ENCODE data around the gene CD63.
"Not testable (repeated sequence)": the region's sequence is repeated elsewhere in the genome, so short reads cannot be mapped to it uniquely, and the experiment has no call there.

CD63 gene

DNA sequence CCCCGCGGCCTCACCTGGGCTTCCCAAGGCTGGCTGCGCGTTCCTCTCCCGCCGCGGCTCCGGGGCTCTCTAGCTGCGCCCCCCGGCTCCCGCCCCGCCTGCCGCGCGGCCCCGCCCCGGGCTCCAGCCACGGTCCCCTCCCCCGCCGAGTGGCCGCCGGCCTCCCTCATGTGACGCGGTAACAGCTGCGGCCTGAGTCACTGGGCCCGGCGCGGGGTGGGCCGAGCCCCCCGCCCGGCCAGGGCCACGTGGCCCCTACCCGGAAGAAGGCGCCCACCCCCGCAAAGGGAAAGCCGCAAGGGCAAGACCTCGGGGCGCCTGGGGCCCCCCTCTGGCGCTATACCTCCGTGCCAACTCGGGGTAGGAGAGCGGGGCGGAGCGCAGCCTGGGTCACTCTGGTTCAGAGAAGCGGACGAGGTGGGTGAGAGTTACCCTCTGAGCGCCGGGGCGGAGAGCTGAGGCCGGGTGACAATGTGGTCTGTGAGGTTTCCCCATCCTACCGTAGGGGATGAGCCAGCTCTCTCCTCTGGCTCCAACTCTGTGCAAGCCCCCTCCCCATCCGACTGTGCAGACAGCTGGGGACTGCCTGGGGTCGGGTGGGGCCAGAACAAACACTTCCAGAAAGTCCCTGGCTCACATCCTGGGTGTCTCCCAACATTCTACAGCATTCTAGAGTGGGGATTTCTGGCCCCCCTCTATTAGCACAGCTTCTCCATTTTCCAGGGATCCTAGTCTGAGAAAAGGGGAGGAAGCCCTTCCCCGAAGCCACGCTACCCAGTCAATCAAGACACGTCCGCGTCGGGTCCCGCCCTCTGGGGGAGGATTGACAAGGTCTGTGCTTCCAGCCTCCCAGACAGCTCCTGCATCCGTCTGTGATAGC, at the start of gene CD63:
Gene CD63 (minus strand): TSS at position 71 of the 880 bp plus-strand sequence. CDS start 668 bp downstream, outside the sequence.
- peak; percentile 88 for DNase-seq (ENCODE audit: low read depth)

DNA sequence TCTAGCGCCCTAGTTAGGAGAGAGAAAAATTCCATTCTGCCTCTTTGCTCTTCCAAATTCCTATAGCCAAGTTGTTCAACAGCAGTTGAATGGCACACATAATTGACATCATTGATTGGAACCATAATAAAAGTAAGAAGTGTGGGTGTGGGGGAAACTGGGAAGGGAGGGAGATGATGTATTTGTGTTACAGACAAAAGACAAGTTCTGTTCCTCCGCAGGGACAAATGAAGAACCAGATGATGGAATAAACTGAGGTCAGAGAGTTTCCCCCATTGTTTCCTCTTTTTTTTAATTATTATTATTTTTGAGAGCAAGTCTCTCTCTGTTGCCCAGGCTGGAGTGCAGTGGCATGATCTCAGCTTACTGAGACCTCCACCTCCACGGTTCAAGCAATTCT, 49.0 kb upstream of the CD63 start:
- no peak for DNase-seq (ENCODE audit: low read depth)

GRCh38 chr12:55771736-55772135, 42.9 kb upstream of the CD63 start:
- DNase-seq (ENCODE audit: low read depth) = no peak

GRCh38 chr12:55767156-55767555, 38.3 kb upstream of the CD63 start:
- DNase-seq (ENCODE audit: low read depth) = no peak

GRCh38 chr12:55765736-55766290, 37.0 kb upstream of the CD63 start:
- no peak for DNase-seq (ENCODE audit: low read depth)

- no peak for DNase-seq (ENCODE audit: low read depth)
Observed at GRCh38 chr12:55762646-55763045, 33.8 kb upstream of the CD63 start.

DNA sequence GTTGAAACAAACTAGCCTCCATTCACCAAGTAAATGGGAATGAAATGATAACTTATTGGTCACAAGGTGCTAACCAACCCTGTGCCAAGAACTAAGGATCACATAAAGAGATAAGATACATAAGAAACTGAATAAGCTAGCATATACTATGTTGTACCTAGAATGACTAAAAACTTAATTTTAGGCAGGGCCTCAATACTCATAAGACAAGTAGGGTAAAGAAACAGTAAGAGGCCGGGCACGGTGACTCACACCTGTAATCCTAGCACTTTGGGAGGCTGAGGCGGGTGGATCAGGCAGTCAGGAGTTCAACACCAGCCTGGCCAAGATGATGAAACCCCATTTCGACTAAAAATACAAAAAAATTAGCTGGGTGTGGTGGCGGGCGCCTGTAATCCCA, 31.9 kb upstream of the CD63 start:
- no peak for DNase-seq (ENCODE audit: low read depth)

DNA sequence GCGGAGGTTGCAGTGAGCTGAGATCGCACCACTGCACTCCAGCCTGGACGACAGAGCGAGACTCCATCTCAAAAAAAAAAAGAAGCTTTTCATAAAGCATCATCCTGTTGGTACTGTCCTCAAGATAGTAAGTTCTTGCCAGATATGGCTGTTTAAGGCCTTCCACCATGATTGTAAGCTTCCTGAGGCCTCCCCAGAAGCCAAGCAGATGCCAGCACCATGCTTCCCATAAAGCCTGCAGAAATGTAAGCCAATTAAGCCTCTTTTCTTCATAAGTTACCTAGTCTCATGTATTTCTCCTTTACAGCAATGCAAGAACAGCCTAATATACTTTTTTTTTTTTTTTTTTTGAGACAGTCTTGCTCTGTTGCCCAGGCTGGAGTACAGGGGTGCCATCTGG, 29.8 kb upstream of the CD63 start:
- not testable (repeated sequence) for DNase-seq (ENCODE audit: low read depth)

GRCh38 chr12:55757701-55758100, 28.9 kb upstream of the CD63 start:
- no peak for DNase-seq (ENCODE audit: low read depth)

DNA sequence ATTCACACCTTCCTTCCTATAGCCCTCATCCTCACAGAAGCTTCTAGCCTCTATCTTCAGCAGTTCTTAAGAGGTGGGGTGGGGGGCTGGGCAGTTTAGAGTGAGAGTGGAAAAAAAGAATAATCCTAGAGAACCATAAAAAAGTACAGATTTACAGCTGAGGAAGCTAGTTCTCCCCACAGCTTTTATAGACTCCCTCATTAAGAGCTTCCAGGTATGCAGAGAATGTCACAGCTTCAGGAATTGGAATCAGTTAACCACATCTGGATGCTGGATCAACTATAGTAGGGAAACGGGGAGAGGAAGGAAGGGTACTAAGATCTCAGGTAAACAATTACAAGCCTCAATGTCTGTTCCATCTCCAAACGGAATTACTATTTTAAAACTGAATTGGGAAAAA, 26.4 kb upstream of the CD63 start:
- no peak for DNase-seq (ENCODE audit: low read depth)

DNA sequence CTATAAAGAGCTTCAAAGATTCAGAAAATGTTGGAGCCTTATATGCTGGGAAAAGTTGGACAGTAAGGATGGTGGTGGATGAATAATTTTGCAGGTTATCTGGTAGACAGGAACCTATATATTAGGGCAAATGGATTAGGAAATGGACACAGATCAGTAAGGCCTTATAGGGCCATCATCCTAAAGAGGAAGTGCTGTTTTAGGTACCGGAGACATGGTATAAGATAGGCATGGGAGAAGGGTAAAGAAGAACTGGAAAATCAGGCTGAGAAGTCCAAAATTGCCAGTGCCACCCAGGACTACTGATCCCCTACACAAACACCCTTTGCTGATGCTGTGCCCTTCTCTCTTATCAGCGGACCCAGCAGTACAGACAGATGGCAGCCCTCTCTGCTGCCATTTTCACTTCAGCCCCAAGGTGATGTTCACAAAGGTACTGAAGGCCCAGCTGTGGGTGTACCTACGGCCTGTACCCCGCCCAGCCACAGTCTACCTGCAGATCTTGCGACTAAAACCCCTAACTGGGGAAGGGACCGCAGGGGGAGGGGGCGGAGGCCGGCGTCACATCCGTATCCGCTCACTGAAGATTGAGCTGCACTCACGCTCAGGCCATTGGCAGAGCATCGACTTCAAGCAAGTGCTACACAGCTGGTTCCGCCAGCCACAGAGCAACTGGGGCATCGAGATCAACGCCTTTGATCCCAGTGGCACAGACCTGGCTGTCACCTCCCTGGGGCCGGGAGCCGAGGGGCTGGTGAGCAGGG, 19.6 kb upstream of the CD63 start:
- no peak for DNase-seq (ENCODE audit: low read depth)

DNA sequence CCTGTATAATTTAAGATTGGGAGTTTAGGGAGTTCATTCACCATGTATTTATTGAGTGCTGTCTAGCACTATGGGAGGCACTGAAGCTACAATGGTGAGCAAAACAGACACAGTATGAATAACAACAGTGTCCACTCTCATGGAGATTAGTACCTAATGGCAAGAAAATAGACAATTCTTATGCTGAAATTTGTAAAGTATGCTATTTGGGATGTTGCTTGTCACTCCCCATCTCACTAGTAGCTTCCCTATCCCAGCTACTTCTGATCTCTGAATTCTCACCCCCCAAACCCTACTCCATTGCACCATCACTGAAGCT, 18.1 kb upstream of the CD63 start:
- no peak for DNase-seq (ENCODE audit: low read depth)

DNA sequence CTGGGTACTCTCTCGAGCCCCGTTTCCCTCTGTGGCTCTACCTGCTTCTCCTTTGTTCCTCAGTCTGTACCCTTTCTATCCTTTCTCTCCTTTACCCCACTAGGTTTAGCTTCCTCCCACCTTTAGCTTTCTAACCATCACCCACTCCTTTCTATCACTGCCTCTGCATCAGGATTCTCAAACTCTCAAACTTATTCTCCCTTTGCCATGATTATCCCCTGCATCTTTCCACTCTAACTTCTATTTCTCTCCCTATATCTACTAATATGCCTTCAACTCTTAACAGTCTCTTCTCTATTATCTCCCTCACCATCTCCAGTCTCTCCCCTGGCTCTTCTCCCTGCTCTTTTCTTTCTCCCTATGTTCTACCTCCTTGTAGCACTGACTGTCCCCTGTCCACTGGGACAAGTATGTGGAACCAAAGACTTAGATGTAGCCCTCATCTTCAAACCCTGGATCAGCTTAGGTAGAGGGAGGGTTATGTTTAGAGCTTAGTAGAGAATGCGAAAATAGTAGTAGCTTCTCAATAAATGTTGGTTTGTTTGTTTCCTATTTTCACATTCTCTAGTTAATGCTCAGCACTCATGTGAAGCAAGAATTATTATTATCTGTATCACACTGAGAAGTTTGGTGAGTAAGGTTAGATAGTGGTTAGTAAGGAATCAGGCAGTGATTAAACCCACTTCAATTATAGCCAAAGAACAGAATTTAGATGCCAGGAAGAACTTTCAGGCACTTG, 17.5 kb upstream of the CD63 start:
- no peak for DNase-seq (ENCODE audit: low read depth)

- DNase-seq (ENCODE audit: low read depth) = no peak
Observed at GRCh38 chr12:55745361-55746173, 16.8 kb upstream of the CD63 start.

DNA sequence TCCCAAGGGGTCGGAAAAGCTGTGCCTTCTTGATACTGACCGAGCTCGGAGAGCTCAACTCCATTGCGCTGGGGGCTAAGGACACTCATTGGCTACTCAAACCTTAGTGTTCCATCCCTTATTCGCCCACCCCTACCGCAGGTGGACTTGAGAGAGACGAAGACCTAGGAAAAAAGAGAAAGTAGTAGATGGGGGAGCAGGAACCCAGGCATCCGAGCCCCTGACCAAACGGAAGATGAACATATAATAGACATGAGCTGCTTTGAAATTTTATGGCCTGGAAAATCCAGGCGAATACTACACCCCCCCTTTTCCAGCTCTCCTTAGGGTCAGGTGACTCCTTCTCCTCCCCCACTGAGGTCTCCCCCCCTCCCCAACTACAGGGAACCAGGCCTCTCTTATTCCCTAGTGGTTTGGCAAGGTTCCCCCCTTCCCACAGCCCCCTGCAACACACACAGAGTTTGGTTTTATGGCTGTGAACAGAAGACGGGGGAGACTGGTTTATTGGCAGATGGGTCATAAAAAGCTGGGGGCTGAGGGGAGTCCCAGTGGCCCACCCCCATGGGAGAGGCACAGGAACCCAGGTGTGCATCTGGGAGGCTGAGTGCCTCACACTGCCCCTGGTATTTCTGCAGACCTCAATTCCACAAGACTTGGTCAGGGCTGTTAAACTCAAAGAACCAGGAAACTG, 15.7 kb upstream of the CD63 start:
- no peak for DNase-seq (ENCODE audit: low read depth)

GRCh38 chr12:55743406-55744339, 14.9 kb upstream of the CD63 start:
- DNase-seq (ENCODE audit: low read depth) = no peak

DNA sequence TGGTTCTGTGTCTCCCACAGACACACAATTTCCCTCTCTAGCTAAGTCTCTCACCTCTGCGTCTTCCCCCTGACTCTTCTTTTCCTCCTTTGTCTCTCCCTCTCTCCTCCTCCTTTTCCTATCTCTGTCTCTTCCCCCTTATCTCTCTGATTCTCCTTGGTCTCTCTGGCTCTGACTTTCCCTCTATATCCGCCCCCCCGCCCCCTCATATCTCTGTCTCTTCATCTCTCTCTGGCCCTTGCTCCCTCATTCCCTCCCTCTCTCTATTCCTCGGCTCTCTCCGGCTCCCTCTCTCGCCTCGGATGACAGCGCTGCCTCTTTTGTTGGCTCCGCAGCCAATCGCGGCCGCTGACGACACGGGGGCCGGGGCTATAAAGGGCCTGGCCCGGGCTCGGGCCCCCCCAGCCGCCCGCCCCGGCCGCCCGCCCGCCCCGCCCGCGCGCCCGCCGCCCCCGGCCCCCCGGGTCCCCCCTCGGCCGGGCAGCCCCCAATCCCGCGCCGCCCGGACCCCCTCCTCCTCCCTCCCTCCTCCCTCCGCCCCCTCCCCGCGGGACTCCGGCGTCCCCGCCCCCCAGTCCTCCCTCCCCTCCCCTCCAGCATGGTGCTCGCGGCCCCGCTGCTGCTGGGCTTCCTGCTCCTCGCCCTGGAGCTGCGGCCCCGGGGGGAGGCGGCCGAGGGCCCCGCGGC, 14.1 kb upstream of the CD63 start, which contains the start of gene GDF11:
Gene GDF11 (plus strand): TSS at position 404 of the 687 bp plus-strand sequence. CDS start 195 bp downstream, at position 599.
- no peak for DNase-seq (ENCODE audit: low read depth)

GRCh38 chr12:55741931-55742680, 13.3 kb upstream of the CD63 start:
- DNase-seq (ENCODE audit: low read depth) = no peak

Measured in non-pigmented ciliary epithelial cell (primary cell).